GM21723 (cell line): ENCODE results near the gene PDLIM4.

Experiments
- ATAC-seq: cut with Tn5 transposase; IDR thresholded peaks from one replicate; pipeline ENCODE4 v1.9.1; 2021; ENCODE audit warnings: mild to moderate bottlenecking, moderate library complexity; ENCODE audit not compliant: unreplicated experiment

PDLIM4 gene

GRCh38 chr5:132253008-132253441 is 4.5 kb upstream of the PDLIM4 start:
- no peak for ATAC-seq

GRCh38 chr5:132253452-132254320 is 3.8 kb upstream of the PDLIM4 start:
- no peak for ATAC-seq

GRCh38 chr5:132254321-132254977 is 3.0 kb upstream of the PDLIM4 start:
- no peak for ATAC-seq

- ATAC-seq, result no peak
Measured at GRCh38 chr5:132256086-132256782, 1.3 kb upstream of the PDLIM4 start.

GRCh38 chr5:132256783-132257130 is 739 bp upstream of the PDLIM4 start:
- ATAC-seq, result no peak

- no peak for ATAC-seq
Measured at GRCh38 chr5:132258102-132259068, 889 bp downstream of the PDLIM4 start.

- ATAC-seq, result no peak
Measured at GRCh38 chr5:132259069-132259851, 1.8 kb downstream of the PDLIM4 start.

- no peak for ATAC-seq
Measured at GRCh38 chr5:132260051-132260450, 2.6 kb downstream of the PDLIM4 start.

GRCh38 chr5:132260714-132261551 is 3.4 kb downstream of the PDLIM4 start:
- no peak for ATAC-seq

- ATAC-seq, result no peak
Measured at GRCh38 chr5:132261881-132262845, 4.7 kb downstream of the PDLIM4 start.

- ATAC-seq, result no peak
Measured at GRCh38 chr5:132262882-132263547, 5.5 kb downstream of the PDLIM4 start.

- no peak for ATAC-seq
Measured at GRCh38 chr5:132263548-132264261, 6.2 kb downstream of the PDLIM4 start.

- ATAC-seq, result no peak
Measured at GRCh38 chr5:132264546-132265335, 7.2 kb downstream of the PDLIM4 start.

- no peak for ATAC-seq
Measured at GRCh38 chr5:132265336-132266030, 8.0 kb downstream of the PDLIM4 start.
